ENCODE measurements around the gene ARFIP1.

The ARFIP1 gene

GRCh38 chr4:152936446-152937335, 156.9 kb downstream of the ARFIP1 start:
- Histone ChIP-seq H3K9me3 (ENCODE audit: control insufficient read depth, low read length) (no peaks in the 10 kb centered on the region), H3K36me3 (ENCODE audit: control insufficient read depth, insufficient read depth, low read length) (no peaks in the 10 kb centered on the region), H3K4me1 (ENCODE audit: control insufficient read depth, insufficient read depth, low read length, poor library complexity, severe bottlenecking) (peaks cover 4% of the 10 kb centered on the region), H3K27ac (ENCODE audit: low read depth, low read length, severe bottlenecking) (no peak overlapping the region), H3K4me3 (ENCODE audit: extremely low read depth, insufficient read depth, low read length, poor library complexity, severe bottlenecking) (peak overlapping the region; percentile 49)
- WGBS, 2 experiments (ENCODE audit: insufficient coverage in 2 of 2) = 0% methylated on average over 61 to 72 of the region's 93 CpGs

- Histone ChIP-seq H3K27ac (ENCODE audit: low read depth, low read length, severe bottlenecking) (no peak overlapping the region), H3K4me1 (ENCODE audit: control insufficient read depth, insufficient read depth, low read length, poor library complexity, severe bottlenecking) (peaks cover 4% of the 10 kb centered on the region), H3K36me3 (ENCODE audit: control insufficient read depth, insufficient read depth, low read length) (no peaks in the 10 kb centered on the region), H3K9me3 (ENCODE audit: control insufficient read depth, low read length) (no peaks in the 10 kb centered on the region), H3K4me3 (ENCODE audit: extremely low read depth, insufficient read depth, low read length, poor library complexity, severe bottlenecking) (peak overlapping the region; percentile 49)
- 1% methylated on average over 32 to 66 of the region's 91 CpGs for WGBS, 2 experiments (ENCODE audit: insufficient coverage in 2 of 2)
Observed at GRCh38 chr4:152937336-152938236, 157.8 kb downstream of the ARFIP1 start.

GRCh38 chr4:152938237-152938947, 158.6 kb downstream of the ARFIP1 start:
- Histone ChIP-seq H3K36me3 (ENCODE audit: control insufficient read depth, insufficient read depth, low read length) (no peaks in the 10 kb centered on the region), H3K27ac (ENCODE audit: low read depth, low read length, severe bottlenecking) (no peak overlapping the region), H3K9me3 (ENCODE audit: control insufficient read depth, low read length) (no peaks in the 10 kb centered on the region), H3K4me1 (ENCODE audit: control insufficient read depth, insufficient read depth, low read length, poor library complexity, severe bottlenecking) (peaks cover 7% of the 10 kb centered on the region), H3K4me3 (ENCODE audit: extremely low read depth, insufficient read depth, low read length, poor library complexity, severe bottlenecking) (peak overlapping the region; percentile 49)
- WGBS, 2 experiments (ENCODE audit: insufficient coverage in 2 of 2) = 57 to 59% methylated on average over 11 to 13 of the region's 17 CpGs

DNA sequence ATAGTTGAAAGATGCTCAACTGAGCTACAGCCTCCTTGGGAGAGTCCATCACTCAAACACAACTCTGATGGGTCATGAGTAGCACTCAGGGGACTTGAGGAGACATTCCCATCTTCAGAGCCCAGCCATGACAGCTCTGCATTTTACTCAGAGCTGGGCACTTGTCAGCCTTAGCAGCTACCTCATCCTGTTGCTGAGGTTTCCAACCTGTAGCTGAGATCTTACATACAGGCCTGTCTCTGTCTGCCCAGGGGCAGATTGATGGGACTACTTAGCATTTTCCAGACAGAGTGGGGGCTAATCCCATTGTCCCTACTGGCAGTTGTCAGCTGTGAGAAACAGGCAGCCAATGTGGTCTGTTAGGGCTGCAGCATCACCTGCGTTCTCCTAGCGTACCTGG, 159.9 kb downstream of the ARFIP1 start:
- no peak overlapping the region for H3K4me3 ChIP-seq (ENCODE audit: extremely low read depth, insufficient read depth, low read length, poor library complexity, severe bottlenecking)
- 100% methylated on average over 2 of the region's 2 CpGs for WGBS, 2 experiments (ENCODE audit: insufficient coverage in 2 of 2)
- H3K4me1 ChIP-seq (ENCODE audit: control insufficient read depth, insufficient read depth, low read length, poor library complexity, severe bottlenecking) = peaks cover 18% of the 10 kb centered on the region
- H3K9me3 ChIP-seq (ENCODE audit: control insufficient read depth, low read length) = no peaks in the 10 kb centered on the region
- H3K36me3 ChIP-seq (ENCODE audit: control insufficient read depth, insufficient read depth, low read length) = no peaks in the 10 kb centered on the region
- no peak overlapping the region for H3K27ac ChIP-seq (ENCODE audit: low read depth, low read length, severe bottlenecking)

GRCh38 chr4:152940461-152940860, 160.7 kb downstream of the ARFIP1 start:
- 100% methylated on average over 1 of the region's 2 CpGs for WGBS, 2 experiments (ENCODE audit: insufficient coverage in 2 of 2)
- H3K4me1 ChIP-seq (ENCODE audit: control insufficient read depth, insufficient read depth, low read length, poor library complexity, severe bottlenecking) = peaks cover 18% of the 10 kb centered on the region

DNA sequence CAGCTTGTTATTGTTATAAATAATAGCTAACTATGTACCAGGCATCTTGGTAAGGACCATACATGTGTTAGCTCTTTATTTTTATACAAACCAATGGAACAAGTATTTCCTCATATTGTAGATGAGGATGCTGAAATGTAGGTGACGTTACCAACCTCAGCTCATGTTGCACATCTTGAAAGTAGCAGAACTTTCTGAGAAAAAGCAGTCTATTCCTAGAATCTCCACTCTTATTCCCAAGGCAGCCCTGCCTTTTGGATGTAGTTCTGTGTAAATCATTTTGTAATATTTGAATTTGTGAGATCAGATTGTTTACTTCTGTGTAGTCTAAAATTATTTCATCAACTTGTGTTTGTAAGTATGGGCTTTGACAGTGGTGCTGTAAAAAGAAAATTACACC, 161.7 kb downstream of the ARFIP1 start:
- Histone ChIP-seq H3K9me3 (ENCODE audit: control insufficient read depth, low read length) (no peaks in the 10 kb centered on the region), H3K4me3 (ENCODE audit: extremely low read depth, insufficient read depth, low read length, poor library complexity, severe bottlenecking) (no peak overlapping the region), H3K27ac (ENCODE audit: low read depth, low read length, severe bottlenecking) (no peak overlapping the region), H3K4me1 (ENCODE audit: control insufficient read depth, insufficient read depth, low read length, poor library complexity, severe bottlenecking) (peaks cover 17% of the 10 kb centered on the region), H3K36me3 (ENCODE audit: control insufficient read depth, insufficient read depth, low read length) (no peaks in the 10 kb centered on the region)
- no CpG with 5 or more reads among the region's 1 CpG for WGBS, 2 experiments (ENCODE audit: insufficient coverage in 2 of 2)

More at GRCh38 chr4:152940461-152940860, 160.7 kb downstream of the ARFIP1 start:
- no peak overlapping the region for H3K4me3 ChIP-seq (ENCODE audit: extremely low read depth, insufficient read depth, low read length, poor library complexity, severe bottlenecking)
- H3K9me3 ChIP-seq (ENCODE audit: control insufficient read depth, low read length) = no peaks in the 10 kb centered on the region
- no peak overlapping the region for H3K27ac ChIP-seq (ENCODE audit: low read depth, low read length, severe bottlenecking)
- H3K36me3 ChIP-seq (ENCODE audit: control insufficient read depth, insufficient read depth, low read length) = no peaks in the 10 kb centered on the region

GRCh38 chr4:152942346-152942745, 162.6 kb downstream of the ARFIP1 start:
- 93 to 100% methylated on average over 1 of the region's 2 CpGs for WGBS, 2 experiments (ENCODE audit: insufficient coverage in 2 of 2)
- Histone ChIP-seq H3K4me3 (ENCODE audit: extremely low read depth, insufficient read depth, low read length, poor library complexity, severe bottlenecking) (no peak overlapping the region), H3K9me3 (ENCODE audit: control insufficient read depth, low read length) (no peaks in the 10 kb centered on the region), H3K27ac (ENCODE audit: low read depth, low read length, severe bottlenecking) (no peak overlapping the region), H3K36me3 (ENCODE audit: control insufficient read depth, insufficient read depth, low read length) (no peaks in the 10 kb centered on the region), H3K4me1 (ENCODE audit: control insufficient read depth, insufficient read depth, low read length, poor library complexity, severe bottlenecking) (peaks cover 17% of the 10 kb centered on the region)

GRCh38 chr4:152943672-152944071, 163.9 kb downstream of the ARFIP1 start:
- Histone ChIP-seq H3K4me1 (ENCODE audit: control insufficient read depth, insufficient read depth, low read length, poor library complexity, severe bottlenecking) (peaks cover 17% of the 10 kb centered on the region), H3K27ac (ENCODE audit: low read depth, low read length, severe bottlenecking) (no peak overlapping the region), H3K4me3 (ENCODE audit: extremely low read depth, insufficient read depth, low read length, poor library complexity, severe bottlenecking) (no peak overlapping the region), H3K9me3 (ENCODE audit: control insufficient read depth, low read length) (no peaks in the 10 kb centered on the region), H3K36me3 (ENCODE audit: control insufficient read depth, insufficient read depth, low read length) (no peaks in the 10 kb centered on the region)
- WGBS, 2 experiments (ENCODE audit: insufficient coverage in 2 of 2) = 85 to 90% methylated on average over 5 of the region's 6 CpGs

DNA sequence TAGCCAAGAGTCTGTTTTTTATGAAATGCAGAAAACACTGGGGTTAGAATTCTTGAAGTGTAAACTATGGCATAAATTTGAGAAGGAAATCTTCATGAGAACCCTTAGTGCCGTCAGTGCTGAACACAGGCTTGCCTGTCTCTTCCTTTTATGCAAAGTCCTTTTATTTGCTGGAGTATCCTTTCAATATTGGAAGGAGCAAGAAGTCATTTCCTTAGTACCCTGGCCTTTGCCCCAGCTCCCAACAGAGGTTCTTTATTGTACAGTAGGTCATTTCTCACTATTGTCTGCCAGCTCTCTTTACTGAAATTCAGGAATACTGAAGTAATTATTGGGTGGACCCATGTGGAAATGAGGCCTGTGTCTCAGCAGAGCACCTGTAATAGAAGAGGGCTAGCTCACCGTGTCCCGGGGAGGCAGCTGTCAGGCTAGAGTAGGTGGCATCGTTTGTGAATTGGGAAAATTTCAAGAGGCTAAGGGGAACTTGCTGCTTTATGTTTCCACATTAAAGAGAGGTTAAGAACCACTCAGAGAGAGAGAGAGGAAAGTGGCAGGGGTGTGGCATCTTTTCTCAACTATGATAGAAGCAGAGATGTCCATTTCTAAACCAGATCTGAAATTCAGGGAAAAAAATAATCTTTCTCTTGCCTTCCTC, 165.0 kb downstream of the ARFIP1 start:
- no peaks in the 10 kb centered on the region for H3K36me3 ChIP-seq (ENCODE audit: control insufficient read depth, insufficient read depth, low read length)
- no peak overlapping the region for H3K4me3 ChIP-seq (ENCODE audit: extremely low read depth, insufficient read depth, low read length, poor library complexity, severe bottlenecking)
- WGBS, 2 experiments (ENCODE audit: insufficient coverage in 2 of 2) = 74 to 81% methylated on average over 4 of the region's 4 CpGs
- no peak overlapping the region for H3K27ac ChIP-seq (ENCODE audit: low read depth, low read length, severe bottlenecking)
- H3K9me3 ChIP-seq (ENCODE audit: control insufficient read depth, low read length) = peaks cover 2% of the 10 kb centered on the region
- H3K4me1 ChIP-seq (ENCODE audit: control insufficient read depth, insufficient read depth, low read length, poor library complexity, severe bottlenecking) = peaks cover 17% of the 10 kb centered on the region

- no peak overlapping the region for H3K4me3 ChIP-seq (ENCODE audit: extremely low read depth, insufficient read depth, low read length, poor library complexity, severe bottlenecking)
- H3K27ac ChIP-seq (ENCODE audit: low read depth, low read length, severe bottlenecking) = no peak overlapping the region
- 83 to 95% methylated on average over 8 of the region's 9 CpGs for WGBS, 2 experiments (ENCODE audit: insufficient coverage in 2 of 2)
- H3K4me1 ChIP-seq (ENCODE audit: control insufficient read depth, insufficient read depth, low read length, poor library complexity, severe bottlenecking) = peaks cover 19% of the 10 kb centered on the region
- H3K36me3 ChIP-seq (ENCODE audit: control insufficient read depth, insufficient read depth, low read length) = no peaks in the 10 kb centered on the region
- peaks cover 3% of the 10 kb centered on the region for H3K9me3 ChIP-seq (ENCODE audit: control insufficient read depth, low read length)
Observed at GRCh38 chr4:152945639-152946038, 165.9 kb downstream of the ARFIP1 start.
